Activated naive CD8-positive, alpha-beta T cell (primary cell): ENCODE data around the gene TMEM47.

Source experiments
- H3K27ac Mint-ChIP-seq: one replicate; pipeline ENCODE4 v1.8.0; 2021; ENCODE audit warnings: mixed read lengths
- H3K27me3 Mint-ChIP-seq: one replicate; pipeline ENCODE4 v1.8.0; 2021; ENCODE audit warnings: mixed read lengths
- H3K36me3 Mint-ChIP-seq: one replicate; pipeline ENCODE4 v1.8.0; 2021; ENCODE audit warnings: mixed read lengths
- H3K4me1 Mint-ChIP-seq: one replicate; pipeline ENCODE4 v1.8.0; 2021; ENCODE audit warnings: low read depth, mixed read lengths
- H3K4me3 Mint-ChIP-seq: one replicate; pipeline ENCODE4 v1.8.0; 2021; ENCODE audit warnings: mild to moderate bottlenecking, mixed read lengths
- H3K9me3 Mint-ChIP-seq: one replicate; pipeline ENCODE4 v1.8.0; 2021; ENCODE audit warnings: low read depth, mixed read lengths

TMEM47 gene

DNA sequence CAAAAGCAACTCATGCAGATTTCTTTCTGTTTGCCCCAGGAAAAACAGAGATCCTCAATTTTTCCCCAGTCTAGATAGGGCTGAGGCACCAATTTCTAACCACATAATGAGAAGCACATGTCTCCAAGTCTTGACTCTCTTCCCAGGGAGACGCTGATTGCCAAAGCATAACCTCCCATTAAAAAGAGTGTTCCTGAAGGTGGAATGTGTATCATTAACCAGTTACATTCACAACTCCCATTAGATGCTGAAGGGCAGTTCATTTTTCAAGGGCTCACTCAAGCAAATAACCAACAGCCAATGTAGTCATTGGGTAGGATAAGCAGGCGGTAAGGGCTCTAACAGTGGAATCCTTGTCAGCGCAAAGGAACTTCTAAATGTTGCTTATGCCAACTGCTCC lies 27.5 kb downstream of the TMEM47 start:
- Mint-ChIP-seq H3K27me3 (no peaks in the 10 kb centered on the region), H3K27ac (no peak overlapping the region), H3K4me1 (no peaks in the 10 kb centered on the region), H3K9me3 (no peaks in the 10 kb centered on the region), H3K36me3 (no peaks in the 10 kb centered on the region), H3K4me3 (no peak overlapping the region)

DNA sequence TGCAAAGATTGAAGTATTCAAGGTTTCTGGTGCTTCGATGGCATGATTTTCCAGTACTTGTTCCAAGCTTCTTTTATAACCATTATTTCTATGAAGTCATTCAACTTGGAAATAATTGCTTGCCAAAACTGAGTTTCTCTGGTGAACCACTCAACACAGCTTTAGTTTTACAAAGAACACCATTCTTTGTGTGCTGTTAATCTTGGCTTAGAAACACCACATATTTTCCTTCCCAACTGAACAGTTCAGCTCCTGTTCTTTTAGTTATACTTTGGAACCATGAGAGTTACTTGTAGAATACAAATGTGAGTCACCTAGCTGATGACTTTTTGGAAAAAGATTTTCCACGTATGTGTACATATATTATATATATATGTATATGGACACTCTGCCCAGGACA lies 32.7 kb downstream of the TMEM47 start:
- no peak overlapping the region for H3K27ac Mint-ChIP-seq
- H3K9me3 Mint-ChIP-seq = no peaks in the 10 kb centered on the region
- no peak overlapping the region for H3K4me3 Mint-ChIP-seq
- no peaks in the 10 kb centered on the region for H3K4me1 Mint-ChIP-seq
- no peaks in the 10 kb centered on the region for H3K36me3 Mint-ChIP-seq
- H3K27me3 Mint-ChIP-seq = no peaks in the 10 kb centered on the region

DNA sequence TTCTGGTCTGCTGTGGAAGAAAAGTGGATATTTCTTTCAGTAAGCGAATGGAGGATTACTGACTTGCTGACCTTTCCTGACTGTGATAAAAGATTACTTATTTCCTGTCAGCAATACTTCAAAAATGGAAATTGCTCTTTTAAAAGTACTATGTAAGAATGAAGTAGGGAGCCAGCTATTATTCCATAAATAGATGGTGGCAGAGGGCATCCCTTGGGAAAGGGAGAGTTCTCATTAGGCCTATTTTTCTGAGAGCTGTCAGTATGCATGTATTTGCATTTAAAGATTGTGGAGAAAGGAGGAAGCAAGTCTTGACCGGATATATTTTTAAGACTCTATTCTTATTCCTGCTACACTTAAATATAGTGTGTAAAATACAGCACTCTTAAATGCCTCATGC lies 37.2 kb downstream of the TMEM47 start:
- H3K4me3 Mint-ChIP-seq = no peak overlapping the region
- no peak overlapping the region for H3K27ac Mint-ChIP-seq
- no peaks in the 10 kb centered on the region for H3K9me3 Mint-ChIP-seq
- no peaks in the 10 kb centered on the region for H3K36me3 Mint-ChIP-seq
- H3K27me3 Mint-ChIP-seq = no peaks in the 10 kb centered on the region
- H3K4me1 Mint-ChIP-seq = no peaks in the 10 kb centered on the region

DNA sequence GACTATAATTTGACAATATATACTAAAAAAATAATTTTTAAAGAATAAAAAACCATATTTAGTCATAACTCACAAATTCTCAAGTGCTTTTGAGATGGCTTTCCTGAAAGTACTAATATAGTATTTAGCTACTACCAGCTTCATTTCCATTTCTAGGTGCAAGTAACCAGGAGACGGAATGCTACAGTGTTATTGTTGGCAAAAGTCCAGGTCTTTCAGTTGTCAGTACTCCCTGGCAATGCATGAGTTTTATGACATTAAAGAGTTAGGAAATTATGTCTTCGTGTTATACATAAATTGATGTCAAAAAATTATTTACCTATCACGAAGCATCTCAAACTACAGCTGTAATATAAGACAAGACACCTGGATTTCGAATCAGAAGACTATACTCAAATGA lies 45.0 kb downstream of the TMEM47 start:
- H3K4me3 Mint-ChIP-seq = no peak overlapping the region
- H3K27me3 Mint-ChIP-seq = no peaks in the 10 kb centered on the region
- no peaks in the 10 kb centered on the region for H3K4me1 Mint-ChIP-seq
- no peak overlapping the region for H3K27ac Mint-ChIP-seq
- no peaks in the 10 kb centered on the region for H3K9me3 Mint-ChIP-seq
- H3K36me3 Mint-ChIP-seq = no peaks in the 10 kb centered on the region

GRCh38 chrX:34598362-34598761 lies 58.7 kb downstream of the TMEM47 start:
- H3K27ac Mint-ChIP-seq = no peak overlapping the region

DNA sequence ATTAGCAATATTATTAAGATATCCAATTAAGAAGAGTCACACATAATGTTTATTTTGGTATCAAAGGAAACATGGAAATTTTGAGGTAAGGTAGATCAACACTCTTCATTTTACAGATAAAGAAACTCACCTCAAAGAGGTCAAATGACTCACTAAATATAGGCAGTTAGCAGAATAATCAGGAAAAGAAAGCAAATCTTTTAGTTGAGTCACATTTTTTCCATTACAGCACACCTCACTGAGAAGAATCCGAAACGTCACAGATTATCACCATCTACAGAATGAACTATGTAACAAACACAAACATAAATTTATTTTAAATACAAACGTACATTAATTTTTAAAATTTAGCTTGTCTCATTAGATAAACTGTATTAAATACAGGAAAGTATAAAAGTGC lies 70.1 kb downstream of the TMEM47 start:
- Mint-ChIP-seq H3K27ac (no peak overlapping the region), H3K4me1 (no peaks in the 10 kb centered on the region), H3K4me3 (no peak overlapping the region), H3K9me3 (no peaks in the 10 kb centered on the region), H3K27me3 (no peaks in the 10 kb centered on the region), H3K36me3 (no peaks in the 10 kb centered on the region)

More at GRCh38 chrX:34598362-34598761, 58.7 kb downstream of the TMEM47 start:
- no peak overlapping the region for H3K4me3 Mint-ChIP-seq
- no peaks in the 10 kb centered on the region for H3K4me1 Mint-ChIP-seq
- no peaks in the 10 kb centered on the region for H3K36me3 Mint-ChIP-seq
- H3K27me3 Mint-ChIP-seq = no peaks in the 10 kb centered on the region
- H3K9me3 Mint-ChIP-seq = no peaks in the 10 kb centered on the region

DNA sequence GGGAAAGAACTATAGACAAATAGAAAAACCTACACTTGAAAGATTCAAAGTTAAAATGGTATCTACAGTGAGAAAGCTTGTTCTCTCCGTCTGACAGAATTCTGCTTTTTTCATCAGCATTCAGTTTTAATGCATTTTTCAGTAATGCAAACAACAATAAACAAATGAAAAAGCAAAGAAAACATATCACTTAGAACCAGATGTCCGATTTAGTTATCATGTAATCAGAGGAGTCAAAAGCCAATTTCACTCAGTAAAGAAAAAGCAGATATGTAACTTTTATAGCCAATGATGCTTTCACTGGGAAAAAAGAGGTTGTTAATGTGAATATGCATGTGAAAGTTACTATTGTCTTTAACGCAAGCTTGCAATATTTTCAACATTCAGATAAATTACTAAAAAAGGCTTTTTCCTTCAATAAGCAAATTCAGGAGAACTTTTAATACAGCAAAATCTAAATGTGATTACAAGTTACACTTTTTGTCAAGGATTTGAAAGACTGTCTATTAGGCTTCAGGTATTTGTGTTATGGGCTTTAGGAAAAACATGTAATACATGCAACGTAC lies 70.7 kb downstream of the TMEM47 start:
- no peak overlapping the region for H3K4me3 Mint-ChIP-seq
- no peak overlapping the region for H3K27ac Mint-ChIP-seq
- H3K4me1 Mint-ChIP-seq = no peaks in the 10 kb centered on the region
- H3K36me3 Mint-ChIP-seq = no peaks in the 10 kb centered on the region
- H3K9me3 Mint-ChIP-seq = no peaks in the 10 kb centered on the region
- no peaks in the 10 kb centered on the region for H3K27me3 Mint-ChIP-seq

DNA sequence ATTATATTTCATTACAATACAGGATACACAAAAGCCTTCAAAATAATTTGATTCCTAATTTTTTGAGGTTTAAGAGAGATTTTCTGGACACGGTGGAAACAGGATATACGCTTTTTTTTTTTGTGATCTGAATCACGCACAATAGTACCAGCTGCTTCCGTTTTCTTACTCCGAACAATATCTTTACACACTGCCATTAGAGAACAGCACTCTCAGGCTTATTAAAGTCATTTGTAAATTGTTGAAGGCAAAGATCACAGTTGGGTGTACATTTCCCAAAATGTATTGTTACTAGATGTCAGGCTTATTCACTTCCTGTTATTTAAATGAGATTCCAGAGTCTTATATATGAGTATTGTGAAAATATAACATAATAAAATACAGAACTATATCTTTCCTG lies 71.5 kb downstream of the TMEM47 start:
- Mint-ChIP-seq H3K27ac (no peak overlapping the region), H3K36me3 (no peaks in the 10 kb centered on the region), H3K27me3 (no peaks in the 10 kb centered on the region), H3K4me3 (no peak overlapping the region), H3K4me1 (no peaks in the 10 kb centered on the region), H3K9me3 (no peaks in the 10 kb centered on the region)

DNA sequence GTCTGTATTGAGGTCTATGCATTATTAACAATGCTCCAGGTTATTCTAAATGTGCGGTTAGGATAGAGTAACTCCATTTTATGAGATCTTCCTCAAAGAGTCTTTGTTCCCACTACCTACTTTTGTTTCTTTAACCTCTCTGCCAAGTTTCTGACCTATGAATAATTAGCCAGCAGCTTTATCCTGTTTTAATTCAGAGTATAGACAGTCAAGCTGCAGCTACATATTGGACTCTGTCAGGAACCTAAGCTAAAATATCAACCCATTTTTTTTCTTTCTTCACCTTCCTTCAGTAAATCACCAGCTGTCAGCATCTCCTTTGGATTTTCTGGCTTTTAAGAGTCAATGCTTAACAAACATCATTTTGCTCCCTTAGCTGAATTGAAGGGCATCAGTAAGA lies 72.3 kb downstream of the TMEM47 start:
- no peaks in the 10 kb centered on the region for H3K27me3 Mint-ChIP-seq
- no peaks in the 10 kb centered on the region for H3K4me1 Mint-ChIP-seq
- no peak overlapping the region for H3K4me3 Mint-ChIP-seq
- no peaks in the 10 kb centered on the region for H3K36me3 Mint-ChIP-seq
- no peaks in the 10 kb centered on the region for H3K9me3 Mint-ChIP-seq
- no peak overlapping the region for H3K27ac Mint-ChIP-seq

DNA sequence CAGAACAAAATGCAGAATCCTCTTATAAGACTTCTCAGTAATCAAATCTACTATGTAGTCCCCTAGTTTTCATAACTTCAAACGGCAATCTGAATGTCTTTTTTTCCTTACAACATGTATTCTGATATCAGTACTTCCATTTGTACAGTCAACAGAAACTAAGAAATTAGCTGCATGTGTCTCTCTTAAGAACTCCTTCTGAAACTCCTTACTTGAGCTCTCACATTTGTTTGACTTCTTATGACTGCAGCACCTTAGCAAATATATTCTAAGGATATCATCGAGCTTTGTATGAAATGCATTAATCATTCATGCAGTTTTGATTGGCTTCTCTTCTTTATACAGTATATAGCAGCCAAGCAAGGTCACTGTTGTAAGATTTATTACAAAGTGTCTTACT lies 77.0 kb downstream of the TMEM47 start:
- H3K36me3 Mint-ChIP-seq = no peaks in the 10 kb centered on the region
- no peaks in the 10 kb centered on the region for H3K27me3 Mint-ChIP-seq
- H3K9me3 Mint-ChIP-seq = no peaks in the 10 kb centered on the region
- H3K4me3 Mint-ChIP-seq = no peak overlapping the region
- no peak overlapping the region for H3K27ac Mint-ChIP-seq
- no peaks in the 10 kb centered on the region for H3K4me1 Mint-ChIP-seq

- Mint-ChIP-seq H3K4me3 (no peak overlapping the region), H3K4me1 (no peaks in the 10 kb centered on the region), H3K36me3 (no peaks in the 10 kb centered on the region), H3K27me3 (no peaks in the 10 kb centered on the region), H3K9me3 (no peaks in the 10 kb centered on the region), H3K27ac (no peak overlapping the region)
Observed at GRCh38 chrX:34578237-34578636, 78.8 kb downstream of the TMEM47 start.
